BLaER1 (cell line): ENCODE results near the gene IZUMO1.
"Not testable (repeated sequence)": the region's sequence is repeated elsewhere in the genome, so short reads cannot be mapped to it uniquely, and the experiment has no call there.

Experiments used
- H3K27ac ChIP-seq: shearing (Covaris generic); formaldehyde crosslinking; 2 replicates; pipeline ENCODE4 v1.8.1; 2022
- H3K27me3 ChIP-seq: shearing (Covaris generic); formaldehyde crosslinking; 2 replicates; pipeline ENCODE4 v1.8.1; 2022
- H3K36me3 ChIP-seq: shearing (Covaris generic); formaldehyde crosslinking; 2 replicates; pipeline ENCODE4 v1.8.1; 2022
- H3K4me1 ChIP-seq: shearing (Covaris generic); formaldehyde crosslinking; 2 replicates; pipeline ENCODE4 v1.8.1; 2022
- H3K4me2 ChIP-seq: shearing (Covaris generic); formaldehyde crosslinking; 2 replicates; pipeline ENCODE4 v1.8.1; 2022
- H3K4me3 ChIP-seq: shearing (Covaris generic); formaldehyde crosslinking; 2 replicates; pipeline ENCODE4 v1.8.1; 2022
- H3K9ac ChIP-seq: shearing (Covaris generic); formaldehyde crosslinking; 2 replicates; pipeline ENCODE4 v1.8.1; 2022
- H3K9me3 ChIP-seq: shearing (Covaris generic); formaldehyde crosslinking; 2 replicates; pipeline ENCODE4 v1.8.1; 2022
- H4K20me1 ChIP-seq: shearing (Covaris generic); formaldehyde crosslinking; 2 replicates; pipeline ENCODE4 v1.8.1; 2022
- Cebpa-rat ChIP-seq: shearing (Covaris generic); IDR thresholded peaks from 2 replicates; pipeline ENCODE4 v1.8.1; 2022

The IZUMO1 gene

DNA sequence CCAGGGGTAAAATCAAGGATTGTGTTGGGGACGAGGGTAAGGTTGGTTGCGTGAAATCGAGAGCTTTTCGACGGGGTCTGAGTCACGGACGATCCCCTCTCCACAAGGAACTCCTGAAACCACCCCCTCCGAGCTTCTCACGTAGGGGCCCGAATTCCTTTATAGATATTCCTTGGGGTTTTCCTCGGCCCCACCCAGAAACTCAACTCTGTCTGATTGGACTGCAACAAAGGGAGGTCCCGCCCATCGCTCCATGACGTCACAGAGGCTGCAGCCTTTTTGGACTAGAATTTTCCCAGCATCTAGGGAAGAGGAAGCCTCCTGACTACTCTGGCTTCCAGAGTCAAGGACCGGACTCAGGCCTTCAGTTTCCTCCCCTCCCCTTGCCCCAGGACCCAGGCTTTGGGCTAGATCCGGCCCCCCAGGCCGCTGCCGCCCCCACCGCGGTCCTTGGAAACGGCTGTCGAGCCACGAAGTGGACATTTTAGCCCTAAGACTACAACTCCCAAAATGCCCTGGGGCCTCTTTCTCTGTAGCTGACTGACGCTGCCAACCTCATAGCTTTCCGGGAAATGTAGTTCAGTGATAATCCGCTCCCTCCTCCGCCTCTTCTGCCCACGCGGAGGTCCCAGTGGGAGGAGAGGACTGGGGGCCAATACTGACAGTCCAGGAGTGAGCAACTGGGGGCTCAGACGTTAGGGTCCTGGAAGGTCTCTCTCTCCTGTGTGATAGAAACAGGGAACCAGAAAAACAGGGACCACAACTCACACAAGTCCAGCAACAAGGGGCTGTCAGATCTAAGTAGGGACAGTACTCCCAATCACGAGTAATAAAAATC, at the start of gene IZUMO1:
TSS of gene IZUMO1 (minus strand) at position 172 of the 838 bp plus-strand sequence. CDS start 1,050 bp downstream, outside the sequence.
- peak within 1 kb of the TSS; percentile 77 for H3K9ac ChIP-seq
- H3K27me3 ChIP-seq = peaks cover 6% of the 10 kb centered on the region; the same call in 1 of the 2 replicates
- H4K20me1 ChIP-seq = no peaks in the 10 kb centered on the region
- H3K4me1 ChIP-seq = peaks cover 67% of the 10 kb centered on the region
- TF ChIP-seq Cebpa-rat = no peak
- H3K27ac ChIP-seq = peak within 1 kb of the TSS; percentile 74
- no peaks in the 10 kb centered on the region for H3K9me3 ChIP-seq
- peaks cover 36% of the 10 kb centered on the region for H3K36me3 ChIP-seq
- H3K4me2 ChIP-seq = peak within 1 kb of the TSS; percentile 71
- peak within 1 kb of the TSS; percentile 73 for H3K4me3 ChIP-seq

DNA sequence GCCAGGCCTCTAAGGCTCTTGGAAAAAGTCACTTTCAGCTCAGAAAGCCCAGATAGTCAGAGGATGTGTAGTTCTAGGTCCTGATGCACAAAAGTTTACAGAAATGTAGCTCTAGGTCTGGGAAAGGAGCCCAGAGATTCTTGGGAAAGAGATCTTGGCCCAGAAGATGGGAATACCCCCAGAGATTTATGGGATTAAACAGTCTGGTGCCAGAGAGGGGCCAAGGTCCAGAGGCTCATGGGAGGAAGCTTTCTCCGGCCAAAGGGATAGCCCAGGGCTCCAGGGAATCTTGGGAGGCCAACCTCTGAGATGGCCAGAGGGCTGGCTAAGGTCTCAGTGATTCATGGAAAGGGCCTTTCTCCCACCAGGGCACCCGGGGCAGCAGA, 49.0 kb upstream of the IZUMO1 start:
- Histone ChIP-seq H3K4me1 (peaks cover 58% of the 10 kb centered on the region), H3K27me3 (no peaks in the 10 kb centered on the region), H3K27ac (peak overlapping the region; percentile 87), H4K20me1 (no peaks in the 10 kb centered on the region), H3K9me3 (no peaks in the 10 kb centered on the region), H3K36me3 (0 out of 2 replicates have a peak, but pooled peaks cover 7% of the 10 kb centered on the region), H3K4me3 (peak overlapping the region; percentile 65), H3K4me2 (peak overlapping the region; percentile 92), H3K9ac (peak overlapping the region; percentile 52; the same call in 1 of the 2 replicates)
- no peak for TF ChIP-seq Cebpa-rat

DNA sequence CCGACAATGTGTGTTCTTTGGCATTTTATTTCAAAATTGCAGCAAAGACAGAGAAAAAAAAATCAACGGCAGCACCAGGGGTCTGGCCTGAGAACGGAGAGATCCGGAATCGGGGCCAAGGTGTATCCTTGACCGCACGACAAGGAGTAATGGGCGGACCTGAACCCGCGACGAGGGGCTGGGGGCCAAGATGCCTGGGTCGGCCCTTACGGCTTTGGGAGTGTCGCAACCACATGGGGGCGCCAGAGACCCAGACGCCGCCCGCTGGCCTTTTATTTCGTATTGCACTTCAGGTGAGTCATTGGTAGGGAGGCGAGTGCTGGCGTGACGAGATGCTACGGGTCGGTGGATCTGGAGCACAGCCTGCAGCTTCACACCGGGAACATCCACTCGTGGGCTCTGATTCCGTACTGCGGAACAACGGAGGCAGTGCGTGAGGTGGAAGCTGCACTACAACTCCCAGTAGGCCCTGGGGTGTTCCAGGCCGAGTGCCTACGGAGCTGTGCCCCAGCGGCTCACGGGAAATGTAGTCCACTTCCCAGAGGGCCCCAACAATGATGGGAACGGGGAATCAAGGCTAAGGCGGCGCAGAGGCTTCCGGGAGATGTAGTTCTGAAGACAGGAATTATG, 48.5 kb upstream of the IZUMO1 start:
- TF ChIP-seq Cebpa-rat = no peak
- no peaks in the 10 kb centered on the region for H3K9me3 ChIP-seq
- peak overlapping the region; percentile 5; the same call in 1 of the 2 replicates for H3K27ac ChIP-seq

DNA sequence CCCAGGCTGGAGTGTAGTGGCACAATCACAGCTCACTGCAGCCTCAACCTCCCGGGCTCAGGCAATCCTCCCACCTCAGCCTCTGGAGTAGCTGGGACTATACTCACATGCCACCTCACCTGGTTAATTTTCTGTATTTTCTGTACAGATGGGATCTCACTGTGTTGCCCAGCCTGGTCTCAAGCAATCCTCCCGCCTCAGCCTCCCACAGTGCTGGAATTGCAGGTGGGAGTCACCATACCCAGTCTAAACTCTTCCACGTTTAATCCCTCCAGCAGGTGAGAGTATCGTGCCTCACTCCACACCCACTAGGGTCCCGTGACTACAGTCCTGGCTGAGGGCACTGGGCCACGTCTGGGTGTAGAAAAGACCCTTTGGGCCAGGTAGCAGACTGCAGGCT, 47.6 kb upstream of the IZUMO1 start:
- Histone ChIP-seq H3K4me3 (no peak overlapping the region), H3K27me3 (no peaks in the 10 kb centered on the region), H3K4me2 (peak overlapping the region; percentile 92), H3K9me3 (no peaks in the 10 kb centered on the region), H3K27ac (0 out of 2 replicates have a peak overlapping the region, but pooled peaks have one; percentile 5), H3K9ac (peak overlapping the region; percentile 62), H3K4me1 (peaks cover 44% of the 10 kb centered on the region), H3K36me3 (no peaks in the 10 kb centered on the region), H4K20me1 (no peaks in the 10 kb centered on the region)
- no peak for TF ChIP-seq Cebpa-rat

More for the DNA sequence above, 48.5 kb upstream of the IZUMO1 start:
- Histone ChIP-seq H4K20me1 (no peaks in the 10 kb centered on the region), H3K4me3 (peak overlapping the region; percentile 65), H3K4me1 (peaks cover 53% of the 10 kb centered on the region), H3K36me3 (0 out of 2 replicates have a peak, but pooled peaks cover 2% of the 10 kb centered on the region), H3K9ac (peak overlapping the region; percentile 62), H3K4me2 (peak overlapping the region; percentile 92), H3K27me3 (no peaks in the 10 kb centered on the region)

DNA sequence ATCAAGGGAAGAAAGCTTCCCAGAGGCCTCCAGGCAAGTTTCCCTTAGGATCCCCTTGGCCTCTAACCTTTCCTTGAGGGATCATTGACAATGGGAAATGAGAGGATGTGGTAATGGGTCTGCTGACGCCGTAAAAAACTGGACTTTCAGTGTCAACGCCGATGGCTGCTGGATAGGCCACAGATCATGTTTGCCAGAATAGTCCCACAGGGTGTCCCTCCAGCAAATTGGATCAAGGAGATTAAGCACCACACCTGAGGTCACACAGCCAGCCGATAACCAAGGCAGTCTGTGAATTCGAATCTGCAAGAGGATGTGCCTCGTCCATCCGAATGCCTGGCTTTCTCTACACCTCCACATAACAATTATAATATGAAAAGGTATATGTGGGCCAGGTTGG, 46.6 kb upstream of the IZUMO1 start:
- H3K4me2 ChIP-seq = no peak overlapping the region
- H3K27me3 ChIP-seq = no peaks in the 10 kb centered on the region
- no peaks in the 10 kb centered on the region for H3K36me3 ChIP-seq
- no peak for TF ChIP-seq Cebpa-rat
- H3K27ac ChIP-seq = no peak overlapping the region
- no peaks in the 10 kb centered on the region for H3K9me3 ChIP-seq
- H3K4me1 ChIP-seq = peaks cover 34% of the 10 kb centered on the region
- H3K9ac ChIP-seq = no peak overlapping the region
- no peaks in the 10 kb centered on the region for H4K20me1 ChIP-seq
- no peak overlapping the region for H3K4me3 ChIP-seq

DNA sequence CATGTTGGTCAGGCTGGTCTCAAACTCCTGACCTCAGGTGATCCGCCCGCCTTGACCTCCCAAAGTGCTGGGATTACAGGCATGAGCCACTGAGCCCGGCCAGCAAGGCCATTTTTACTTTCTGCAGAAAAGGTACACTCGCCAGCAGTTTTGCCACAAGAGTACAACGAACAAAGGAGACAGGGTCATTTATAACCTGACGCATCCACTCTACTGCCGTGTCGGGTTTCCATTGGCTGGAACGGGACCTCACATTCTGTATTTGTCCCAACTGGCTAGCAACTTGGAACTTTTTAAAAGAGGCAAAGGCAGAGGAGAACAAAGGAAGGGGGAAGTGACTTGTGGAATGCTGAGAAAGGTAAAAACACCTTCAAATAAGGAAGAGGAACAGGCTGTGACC, 40.6 kb upstream of the IZUMO1 start:
- not testable (repeated sequence) for H3K4me1 ChIP-seq, H3K9me3 ChIP-seq, H3K27me3 ChIP-seq

DNA sequence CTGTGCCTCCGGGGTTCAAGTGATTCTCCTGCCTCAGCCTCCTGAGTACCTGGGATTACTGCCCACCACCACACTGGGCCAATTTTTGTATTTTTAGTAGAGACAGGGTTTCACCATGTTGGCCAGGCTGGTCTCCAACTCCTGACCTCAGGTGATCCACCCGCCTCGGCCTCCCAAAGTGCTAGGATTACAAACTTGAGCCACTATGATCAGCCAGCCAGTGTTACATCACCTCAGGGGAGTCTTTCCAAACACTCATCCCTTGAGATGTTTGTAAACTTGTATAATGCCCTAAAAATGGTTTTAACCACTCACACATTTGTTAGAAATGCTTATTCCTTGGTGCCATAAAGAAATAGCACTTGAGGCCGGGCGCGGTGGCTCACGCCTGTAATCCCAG, 39.7 kb upstream of the IZUMO1 start:
- H3K4me3 ChIP-seq, H3K27me3 ChIP-seq, H4K20me1 ChIP-seq, H3K9me3 ChIP-seq, H3K36me3 ChIP-seq, H3K9ac ChIP-seq, H3K4me2 ChIP-seq, H3K27ac ChIP-seq: not testable (repeated sequence)
- H3K4me1 ChIP-seq = peaks cover 12% of the 10 kb centered on the region

More for the DNA sequence above, 40.6 kb upstream of the IZUMO1 start:
- not testable (repeated sequence) for H3K27ac ChIP-seq, H3K4me2 ChIP-seq, H4K20me1 ChIP-seq, H3K4me3 ChIP-seq, H3K9ac ChIP-seq, H3K36me3 ChIP-seq

DNA sequence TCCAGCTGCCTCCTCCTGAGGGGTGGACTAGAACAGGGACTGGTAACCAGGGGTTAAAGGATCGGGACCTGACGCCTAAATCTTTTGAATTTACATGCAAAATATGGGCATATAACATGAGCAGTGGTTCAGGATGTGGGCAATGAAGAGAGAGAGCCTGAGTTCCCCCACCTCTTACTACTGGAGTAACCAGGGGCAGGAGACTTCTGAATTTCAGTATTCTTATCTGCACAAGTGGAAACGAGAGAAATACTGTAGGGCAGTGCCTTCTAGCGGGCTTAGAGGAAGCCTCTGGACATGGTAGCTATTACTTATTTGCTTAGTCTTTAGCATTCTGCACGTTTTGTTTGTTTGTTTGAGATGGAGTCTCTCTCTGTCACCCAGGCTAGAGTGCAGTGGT, 37.8 kb upstream of the IZUMO1 start:
- H3K4me3 ChIP-seq = no peak overlapping the region
- H4K20me1 ChIP-seq = no peaks in the 10 kb centered on the region
- H3K4me1 ChIP-seq = peaks cover 26% of the 10 kb centered on the region
- H3K9ac ChIP-seq = no peak overlapping the region
- H3K4me2 ChIP-seq = no peak overlapping the region
- H3K36me3 ChIP-seq = no peaks in the 10 kb centered on the region
- TF ChIP-seq Cebpa-rat = no peak
- H3K9me3 ChIP-seq = no peaks in the 10 kb centered on the region
- no peaks in the 10 kb centered on the region for H3K27me3 ChIP-seq
- no peak overlapping the region for H3K27ac ChIP-seq

DNA sequence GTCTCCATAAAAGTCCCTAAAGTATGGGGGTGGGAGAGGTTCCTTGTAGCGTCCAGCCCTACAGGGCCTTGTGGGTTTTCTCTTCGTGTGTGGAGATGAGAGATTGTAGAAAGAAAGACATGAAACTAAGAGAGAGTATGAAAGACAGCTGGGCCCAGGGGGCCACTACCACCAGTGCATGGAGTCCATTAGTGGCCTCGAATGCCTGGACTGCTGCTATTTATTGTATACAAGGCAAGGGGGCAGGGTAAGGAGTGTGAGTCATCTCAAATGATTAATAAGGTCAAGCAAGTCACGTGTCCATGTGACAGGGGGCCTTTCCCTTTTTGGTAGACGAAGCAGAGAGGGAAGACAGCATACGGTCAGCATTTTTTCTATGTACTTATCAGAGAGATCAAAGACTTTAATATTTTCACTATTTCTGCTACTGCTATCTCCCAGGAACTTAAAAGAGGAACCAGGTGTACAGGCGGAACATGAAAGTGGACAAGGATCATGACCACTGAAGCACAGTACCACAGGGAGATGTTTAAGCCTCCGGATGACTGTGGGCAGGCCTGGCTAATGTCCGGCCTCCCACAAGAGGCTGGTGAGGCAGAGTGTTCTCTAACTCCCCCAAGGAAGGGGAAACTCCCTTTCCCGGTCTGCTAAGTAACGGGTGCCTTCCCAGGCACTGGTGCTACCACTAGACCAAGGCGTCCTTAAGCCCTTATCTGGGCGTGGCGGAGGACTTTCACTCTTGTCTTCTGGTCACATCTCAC, 34.1 kb upstream of the IZUMO1 start:
- H4K20me1 ChIP-seq = no peaks in the 10 kb centered on the region
- no peak overlapping the region for H3K4me3 ChIP-seq
- no peak overlapping the region for H3K9ac ChIP-seq
- H3K27me3 ChIP-seq = no peaks in the 10 kb centered on the region
- peak overlapping the region; percentile 63 for H3K4me2 ChIP-seq
- TF ChIP-seq Cebpa-rat = no peak
- H3K9me3 ChIP-seq = no peaks in the 10 kb centered on the region
- peaks cover 26% of the 10 kb centered on the region for H3K4me1 ChIP-seq
- 0 out of 2 replicates have a peak overlapping the region, but pooled peaks have one; percentile 18 for H3K27ac ChIP-seq
- H3K36me3 ChIP-seq = no peaks in the 10 kb centered on the region
